HG03439 (cell line): ENCODE data around the gene KIR3DL1.
"Not testable (repeated sequence)": the region's sequence is repeated elsewhere in the genome, so short reads cannot be mapped to it uniquely, and the experiment has no call there.

Source experiments
- ATAC-seq: cut with Tn5 transposase; IDR thresholded peaks from one replicate; pipeline ENCODE4 v1.9.1; 2021; ENCODE audit warnings: mild to moderate bottlenecking, moderate library complexity; ENCODE audit not compliant: unreplicated experiment

Gene KIR3DL1

DNA sequence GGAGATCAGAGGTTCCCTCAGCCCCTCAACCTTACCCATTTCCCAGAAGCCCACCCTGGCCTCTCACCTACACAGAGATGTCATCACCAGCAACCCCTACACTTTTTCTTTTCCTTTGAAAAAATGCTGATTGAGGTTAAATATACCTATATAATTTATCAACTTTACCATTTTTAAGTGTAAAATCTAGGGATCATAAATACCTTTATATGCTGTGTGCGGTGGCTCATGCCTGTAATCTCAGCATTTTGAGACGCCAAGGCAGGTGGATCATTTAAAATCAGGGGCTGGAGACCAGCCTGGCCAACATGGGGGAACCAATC, 9.8 kb upstream of the KIR3DL1 start:
- ATAC-seq: no peak

DNA sequence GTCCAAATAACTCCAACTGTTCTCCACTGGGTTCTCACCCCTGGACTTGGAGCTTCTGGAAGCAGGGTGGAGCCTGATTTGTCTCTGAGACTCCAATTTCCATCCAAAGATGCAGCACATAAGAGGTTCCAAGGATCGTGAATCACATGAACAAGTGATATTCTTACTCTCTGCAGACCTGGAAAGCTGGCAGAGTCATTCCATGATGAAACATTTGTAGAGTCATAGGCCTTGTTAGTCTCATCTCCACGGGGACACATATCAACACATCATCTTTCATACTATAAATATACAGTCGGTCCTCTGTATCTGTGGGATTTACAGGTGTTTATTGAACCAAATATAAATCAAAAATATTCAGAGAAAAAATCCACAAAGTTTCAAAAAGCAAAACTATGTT, 1.7 kb upstream of the KIR3DL1 start:
- ATAC-seq: not testable (repeated sequence)

DNA sequence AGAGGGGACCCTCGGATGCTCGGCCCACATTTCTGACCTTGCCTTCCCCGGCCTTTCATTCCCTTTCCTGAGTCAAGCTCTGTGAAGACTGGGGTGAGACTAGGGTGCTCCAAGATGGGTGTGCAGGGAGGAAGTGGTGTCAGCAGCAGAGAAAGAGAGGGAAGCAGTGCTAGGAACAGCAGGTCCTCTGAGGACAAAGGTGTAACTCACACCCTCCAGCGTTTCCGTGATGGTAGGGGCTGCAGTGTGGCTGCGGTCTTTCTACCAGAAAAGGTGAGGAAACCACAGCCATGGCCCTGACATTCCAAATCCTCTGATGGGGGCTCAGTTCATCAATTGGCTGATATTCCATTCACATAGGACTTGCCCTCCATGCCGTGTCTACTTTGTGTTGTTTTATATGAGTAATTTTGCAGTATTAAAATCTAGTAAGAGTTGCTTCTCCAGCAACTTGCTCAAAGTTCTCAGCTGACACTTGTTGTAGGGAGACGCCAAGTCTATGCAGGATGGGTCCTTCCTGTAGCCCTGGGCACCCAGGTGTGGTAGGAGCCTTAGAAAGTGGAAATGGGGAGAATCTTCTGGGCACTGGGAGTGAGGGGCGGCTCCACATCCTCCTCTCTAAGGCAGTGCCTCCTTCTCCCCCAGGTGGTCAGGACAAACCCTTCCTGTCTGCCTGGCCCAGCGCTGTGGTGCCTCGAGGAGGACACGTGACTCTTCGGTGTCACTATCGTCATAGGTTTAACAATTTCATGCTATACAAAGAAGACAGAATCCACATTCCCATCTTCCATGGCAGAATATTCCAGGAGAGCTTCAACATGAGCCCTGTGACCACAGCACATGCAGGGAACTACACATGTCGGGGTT, 1.6 kb downstream of the KIR3DL1 start:
- no peak for ATAC-seq

DNA sequence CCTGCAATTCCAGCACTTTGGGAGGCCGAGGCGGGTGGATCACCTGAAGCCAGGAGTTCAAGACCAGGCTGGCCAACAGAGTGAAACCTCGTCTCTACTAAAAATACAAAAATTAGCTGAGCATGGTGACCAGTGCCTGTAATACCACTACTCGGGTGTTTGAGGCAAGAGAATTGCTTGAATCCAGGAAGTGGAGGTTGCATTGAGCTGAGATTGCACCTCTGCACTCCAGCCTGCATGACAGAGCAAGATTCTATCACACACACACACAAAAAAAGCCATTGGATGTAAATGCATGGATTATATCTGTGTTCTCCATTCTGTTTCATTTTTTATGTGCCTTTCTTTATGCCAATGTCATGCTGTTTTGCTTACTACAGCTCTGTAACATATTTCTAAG, 8.1 kb downstream of the KIR3DL1 start:
- ATAC-seq: not testable (repeated sequence)

DNA sequence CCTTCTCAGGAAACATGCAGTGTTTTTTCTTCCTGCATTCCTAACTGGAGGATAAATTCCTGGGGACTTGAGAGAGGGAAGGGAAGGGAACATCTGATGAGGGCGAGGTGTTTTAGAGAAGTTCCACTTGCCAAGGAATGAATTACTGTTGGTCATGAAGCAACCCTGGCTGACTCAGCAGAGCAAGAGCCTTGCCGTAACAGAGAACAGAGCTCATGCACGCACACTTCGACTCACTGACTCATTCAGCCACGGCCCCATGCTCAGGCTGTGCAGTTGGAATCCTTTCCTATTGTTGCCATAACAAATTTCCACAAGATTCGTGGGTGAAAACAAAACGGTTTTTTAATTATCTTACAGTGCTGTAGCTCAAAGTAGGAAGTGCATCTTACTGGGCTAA, 9.1 kb downstream of the KIR3DL1 start:
- ATAC-seq: not testable (repeated sequence)

DNA sequence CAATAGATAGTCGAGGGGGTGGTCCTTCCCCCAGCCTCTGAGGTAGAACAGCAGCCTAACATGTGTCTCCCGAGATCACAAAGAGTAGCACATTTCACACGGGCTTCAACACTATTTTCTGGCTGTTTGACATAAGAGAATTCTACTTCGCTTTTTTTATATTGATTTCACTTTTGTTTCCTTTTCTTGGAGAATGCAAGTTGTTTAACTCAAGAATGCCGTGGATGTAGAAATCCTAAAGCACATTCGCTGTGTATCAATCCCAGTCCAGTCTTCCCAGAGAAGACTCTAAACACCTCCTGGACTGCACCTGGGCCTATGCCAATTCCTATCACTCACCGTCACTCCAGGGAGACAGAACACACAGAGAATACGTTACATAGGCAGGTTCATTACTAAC, 11.8 kb downstream of the KIR3DL1 start:
- ATAC-seq: not testable (repeated sequence)

DNA sequence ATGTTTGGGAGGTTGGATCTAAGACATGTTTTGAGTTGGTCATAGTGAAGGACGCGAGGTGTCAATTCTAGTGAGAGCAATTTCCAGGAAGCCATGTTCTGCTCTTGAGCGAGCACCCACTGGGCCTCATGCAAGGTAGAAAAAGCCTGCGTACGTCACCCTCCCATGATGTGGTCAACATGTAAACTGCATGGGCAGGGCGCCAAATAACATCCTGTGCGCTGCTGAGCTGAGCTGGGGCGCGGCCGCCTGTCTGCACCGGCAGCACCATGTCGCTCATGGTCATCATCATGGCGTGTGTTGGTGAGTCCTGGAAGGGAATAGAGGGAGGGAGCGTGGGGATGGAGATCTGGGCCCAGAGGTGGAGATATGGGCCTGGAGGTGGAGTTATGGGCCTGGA, 16.2 kb downstream of the KIR3DL1 start, which contains the start of gene KIR2DS4:
TSS of gene KIR2DS4 (plus strand) at position 181 of the 400 bp plus-strand sequence.
- not testable (repeated sequence) for ATAC-seq

DNA sequence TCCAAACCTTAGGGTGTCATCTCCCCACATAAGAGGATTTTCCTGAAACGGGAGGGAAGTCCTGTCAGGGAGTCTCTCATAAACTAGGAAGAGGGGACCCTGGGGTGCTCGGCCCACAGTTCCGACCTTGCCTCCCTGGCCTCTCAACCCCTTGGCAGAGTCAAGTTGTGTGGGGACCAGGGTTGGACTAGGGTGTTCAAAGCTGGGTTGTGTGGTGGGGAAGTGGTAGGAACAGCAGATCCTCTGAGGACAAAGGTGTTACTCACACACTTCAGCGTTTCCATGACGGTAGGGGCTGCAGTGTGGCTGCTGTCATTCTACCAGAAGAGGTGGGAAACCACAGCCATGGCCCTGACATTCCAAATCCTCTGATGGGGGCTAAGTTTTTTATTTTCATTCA, 18.9 kb downstream of the KIR3DL1 start:
- not testable (repeated sequence) for ATAC-seq

DNA sequence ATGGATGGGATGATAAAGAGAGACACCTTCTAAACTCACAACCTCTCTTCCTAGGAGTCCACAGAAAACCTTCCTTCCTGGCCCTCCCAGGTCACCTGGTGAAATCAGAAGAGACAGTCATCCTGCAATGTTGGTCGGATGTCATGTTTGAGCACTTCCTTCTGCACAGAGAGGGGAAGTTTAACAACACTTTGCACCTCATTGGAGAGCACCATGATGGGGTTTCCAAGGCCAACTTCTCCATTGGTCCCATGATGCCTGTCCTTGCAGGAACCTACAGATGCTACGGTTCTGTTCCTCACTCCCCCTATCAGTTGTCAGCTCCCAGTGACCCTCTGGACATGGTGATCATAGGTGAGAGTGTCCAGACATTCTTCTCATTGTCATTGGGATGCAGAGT, 21.3 kb downstream of the KIR3DL1 start:
- ATAC-seq: not testable (repeated sequence)

DNA sequence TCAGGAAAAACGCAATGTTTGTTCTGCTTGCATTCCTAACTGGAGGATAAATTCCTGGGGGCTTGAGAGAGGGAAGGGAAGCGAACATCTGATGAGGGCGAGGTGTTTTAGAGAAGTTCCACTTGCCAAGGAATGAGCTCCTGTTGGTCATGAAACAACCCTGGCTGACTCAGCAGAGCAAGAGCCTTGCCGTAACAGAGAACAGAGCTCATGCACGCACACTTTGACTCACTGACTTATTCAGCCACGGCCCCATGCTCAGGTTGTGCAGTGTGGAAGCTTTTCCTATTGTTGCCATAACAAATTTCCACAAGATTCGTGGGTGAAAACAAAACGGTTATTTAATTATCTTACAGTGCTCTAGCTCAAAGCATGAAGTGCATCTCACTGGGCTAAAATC, 26.9 kb downstream of the KIR3DL1 start:
- not testable (repeated sequence) for ATAC-seq

DNA sequence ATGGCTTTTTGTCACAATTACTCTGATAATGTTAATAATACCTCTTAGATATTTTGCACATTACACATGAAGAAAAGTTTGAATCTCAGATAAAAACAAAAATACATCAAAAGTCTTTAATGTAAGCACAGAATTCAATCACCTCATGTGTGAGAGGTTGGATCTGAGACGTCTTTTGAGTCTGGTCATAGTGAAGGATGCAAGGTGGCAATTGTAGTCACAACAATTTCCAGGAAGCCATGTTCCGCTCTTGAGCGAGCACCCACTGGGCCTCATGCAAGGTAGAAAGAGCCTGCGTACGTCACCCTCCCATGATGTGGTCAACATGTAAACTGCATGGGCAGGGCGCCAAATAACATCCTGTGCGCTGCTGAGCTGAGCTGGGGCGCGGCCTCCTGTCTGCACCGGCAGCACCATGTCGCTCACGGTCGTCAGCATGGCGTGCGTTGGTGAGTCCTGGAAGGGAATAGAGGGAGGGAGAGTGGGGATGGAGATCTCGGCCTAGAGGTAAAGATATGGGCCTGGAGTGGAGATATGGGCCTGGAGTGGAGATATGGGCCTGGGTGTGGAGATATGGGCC, 33.9 kb downstream of the KIR3DL1 start, which contains the start of gene KIR3DL2:
TSS of gene KIR3DL2 (plus strand) at position 383 of the 580 bp plus-strand sequence. CDS start at position 416, 33 bp downstream.
- not testable (repeated sequence) for ATAC-seq

DNA sequence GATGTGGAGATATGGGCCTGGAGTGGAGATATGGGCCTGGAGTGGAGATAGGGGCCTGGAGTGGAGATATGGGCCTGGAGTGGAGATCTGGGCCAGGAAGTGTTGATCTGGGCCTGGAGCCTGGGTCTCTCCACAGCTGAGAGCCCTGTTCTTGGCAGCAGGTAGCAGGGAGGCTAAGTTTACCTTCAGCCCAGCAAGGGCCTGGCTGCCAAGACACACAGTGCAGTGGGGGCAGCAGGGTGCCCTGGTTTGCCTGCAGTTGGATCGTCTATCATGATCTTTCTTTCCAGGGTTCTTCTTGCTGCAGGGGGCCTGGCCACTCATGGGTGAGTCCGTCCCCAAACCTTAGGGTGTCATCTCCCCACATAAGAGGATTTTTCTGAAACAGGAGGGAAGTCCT, 34.7 kb downstream of the KIR3DL1 start:
- ATAC-seq: no peak

DNA sequence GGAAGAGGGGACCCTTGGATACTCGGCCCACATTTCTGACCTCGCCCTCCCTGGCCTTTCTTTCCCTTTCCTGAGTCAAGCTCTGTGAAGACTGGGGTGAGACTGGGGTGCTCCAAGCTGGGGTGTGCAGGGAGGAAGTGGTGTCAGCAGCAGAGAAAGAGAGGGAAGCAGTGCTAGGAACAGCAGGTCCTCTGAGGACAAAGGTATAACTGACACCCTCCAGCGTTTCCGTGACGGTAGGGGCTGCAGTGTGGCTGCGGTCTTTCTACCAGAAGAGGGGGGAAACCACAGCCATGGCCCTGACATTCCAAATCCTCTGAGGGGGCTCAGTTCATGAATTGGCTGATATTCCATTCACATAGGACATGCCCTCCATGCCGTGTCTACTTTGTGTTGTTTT, 35.1 kb downstream of the KIR3DL1 start:
- no peak for ATAC-seq

DNA sequence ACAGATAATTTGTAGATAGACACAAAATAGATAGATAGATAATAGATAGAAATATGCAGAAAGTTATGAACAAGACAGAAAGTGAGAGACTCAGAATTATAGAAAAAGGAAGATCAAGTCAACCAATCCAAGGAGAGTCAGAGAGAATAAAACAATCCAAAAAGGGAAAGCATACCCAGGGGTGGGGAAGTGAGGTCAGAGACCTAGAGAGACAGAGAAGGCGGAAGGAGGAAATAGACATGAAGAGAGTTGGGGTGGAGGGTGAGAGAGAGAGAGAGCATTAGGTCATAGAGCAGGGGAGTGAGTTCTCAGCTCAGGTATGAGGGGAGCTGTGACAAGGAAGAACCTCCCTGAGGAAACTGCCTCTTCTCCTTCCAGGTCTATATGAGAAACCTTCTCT, 39.0 kb downstream of the KIR3DL1 start:
- ATAC-seq: not testable (repeated sequence)

DNA sequence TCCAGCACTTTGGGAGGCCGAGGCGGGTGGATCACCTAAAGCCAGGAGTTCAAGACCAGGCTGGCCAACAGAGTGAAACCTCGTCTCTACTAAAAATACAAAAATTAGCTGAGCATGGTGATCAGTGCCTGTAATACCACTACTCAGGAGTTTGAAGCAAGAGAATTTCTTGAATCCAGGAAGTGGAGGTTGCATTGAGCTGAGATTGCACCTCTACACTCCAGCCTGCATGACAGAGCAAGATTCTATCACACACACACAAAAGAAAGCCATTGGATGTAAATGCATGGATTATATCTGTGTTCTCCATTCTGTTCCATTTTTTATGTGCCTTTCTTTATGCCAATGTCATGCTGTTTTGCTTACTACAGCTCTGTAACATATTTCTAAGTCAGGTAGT, 42.2 kb downstream of the KIR3DL1 start:
- ATAC-seq: not testable (repeated sequence)

DNA sequence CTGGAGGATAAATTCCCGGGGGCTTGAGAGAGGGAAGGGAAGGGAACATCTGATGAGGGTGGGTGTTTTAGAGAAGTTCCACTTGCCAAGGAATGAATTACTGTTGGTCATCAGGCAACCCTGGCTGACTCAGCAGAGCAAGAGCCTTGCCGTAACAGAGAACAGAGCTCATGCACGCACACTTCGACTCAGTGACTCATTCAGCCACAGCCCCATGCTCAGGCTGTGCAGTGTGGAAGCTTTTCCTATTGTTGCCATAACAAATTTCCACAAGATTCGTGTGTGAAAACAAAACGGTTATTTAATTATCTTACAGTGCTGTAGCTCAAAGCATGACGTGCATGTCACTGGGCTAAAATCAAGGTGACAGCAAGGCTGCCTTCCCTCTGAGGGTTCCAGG, 43.2 kb downstream of the KIR3DL1 start:
- not testable (repeated sequence) for ATAC-seq

DNA sequence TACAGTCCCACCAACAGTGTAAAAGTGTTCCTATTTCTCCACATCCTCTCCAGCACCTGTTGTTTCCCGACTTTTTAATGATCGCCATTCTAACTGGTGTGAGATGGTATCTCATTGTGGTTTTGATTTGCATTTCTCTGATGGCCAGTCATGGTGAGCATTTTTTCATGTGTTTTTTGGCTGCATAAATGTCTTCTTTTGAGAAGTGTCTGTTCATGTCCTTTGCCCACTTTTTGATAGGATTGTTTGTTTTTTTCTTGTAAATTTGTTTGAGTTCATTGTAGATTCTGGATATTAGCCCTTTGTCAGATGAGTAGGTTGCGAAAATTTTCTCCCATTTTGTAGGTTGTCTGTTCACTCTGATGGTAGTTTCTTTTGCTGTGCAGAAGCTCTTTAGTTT, 47.2 kb downstream of the KIR3DL1 start:
- not testable (repeated sequence) for ATAC-seq

DNA sequence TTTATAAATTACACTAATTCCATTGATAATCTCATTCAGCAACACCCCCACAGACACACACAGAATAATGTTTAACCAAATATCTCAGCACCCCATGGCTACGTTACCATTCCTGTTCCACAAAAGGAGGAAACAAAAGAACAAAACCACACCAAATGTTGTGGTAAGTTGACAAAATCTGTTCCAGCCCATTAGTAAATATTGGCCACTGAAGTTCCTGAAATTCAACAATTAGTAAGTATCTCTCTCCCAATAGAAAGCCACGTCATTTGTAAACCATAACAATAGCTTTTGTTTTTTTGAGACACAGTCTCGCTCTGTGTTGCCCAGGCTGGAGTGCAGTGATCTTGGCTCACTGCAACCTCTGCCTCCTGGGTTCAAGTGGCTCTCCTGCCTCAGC, 55.4 kb downstream of the KIR3DL1 start:
- no peak for ATAC-seq

DNA sequence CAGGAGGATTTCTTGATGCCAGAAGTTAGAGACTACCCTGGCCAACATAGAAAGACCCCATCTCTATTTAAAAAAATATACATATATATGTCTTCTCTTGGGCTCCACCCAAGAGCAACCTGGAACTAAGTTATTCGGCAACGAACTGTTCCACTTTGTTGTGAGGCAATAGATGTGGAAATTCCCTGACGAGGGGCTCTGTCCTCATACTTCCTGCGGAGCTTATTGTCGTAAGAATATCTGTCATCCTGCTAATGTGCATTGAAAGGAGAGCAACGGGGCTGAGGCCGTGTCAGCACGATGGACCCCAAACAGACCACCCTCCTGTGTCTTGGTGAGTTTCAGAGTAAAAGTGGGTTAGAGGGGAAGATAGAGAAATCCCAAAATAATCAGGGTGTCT, 57.7 kb downstream of the KIR3DL1 start, which contains the start of gene FCAR:
TSS of gene FCAR (plus strand) at position 246 of the 400 bp plus-strand sequence. CDS start at position 301, 55 bp downstream.
- ATAC-seq: no peak

DNA sequence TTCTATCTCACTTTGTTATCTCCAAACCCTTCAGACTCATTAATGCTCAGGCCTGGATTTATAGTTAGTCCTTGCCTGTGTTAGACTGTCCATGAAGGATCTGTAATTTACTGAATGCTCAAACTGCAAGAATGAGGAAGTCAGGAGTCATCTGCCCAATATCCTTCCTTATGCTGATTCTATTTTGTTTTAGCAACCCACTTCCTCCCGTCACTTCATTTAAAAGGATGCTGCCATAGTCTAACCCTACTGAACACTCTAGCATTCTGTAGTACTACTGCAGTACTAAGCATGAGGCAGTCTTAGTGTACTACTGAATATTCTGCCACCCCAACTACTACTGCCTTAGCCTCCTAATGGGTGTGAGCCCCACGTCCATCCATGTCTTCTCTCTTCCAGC, 59.2 kb downstream of the KIR3DL1 start:
- no peak for ATAC-seq

DNA sequence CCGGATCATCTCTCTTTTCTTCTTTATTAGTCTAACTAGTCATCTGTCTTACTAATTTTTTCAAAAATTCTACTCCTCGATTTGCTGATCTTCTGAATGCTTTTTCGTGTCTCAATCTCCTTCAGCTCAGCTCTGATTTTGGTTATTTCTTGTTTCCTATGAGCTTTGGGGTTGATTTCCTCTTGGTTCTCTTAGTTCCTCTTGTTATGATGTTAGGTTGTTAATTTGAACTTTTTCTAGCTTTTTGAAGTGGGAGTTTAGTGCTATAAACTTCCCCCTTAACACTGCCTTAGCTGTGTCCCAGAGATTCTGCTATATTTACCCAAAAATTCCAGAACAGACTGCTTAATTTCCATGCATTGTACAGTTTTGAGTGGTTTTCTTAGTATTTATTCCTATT, 61.2 kb downstream of the KIR3DL1 start:
- ATAC-seq: no peak
